ENCODE results near the gene CES4A. TPM values are rescaled to one million over a fixed set of nuclear protein-coding genes. Genes with fewer than 3 reads are reported as not detected.

CES4A gene
- total RNA-seq, 1 donor from 2014 or later, result 14.8 TPM

GRCh38 chr16:67027046-67027445, 38.7 kb downstream of the CES4A start:
- no peaks in the 10 kb centered on the region for H3K27me3 ChIP-seq (ENCODE audit: low read depth)
- H3K27ac ChIP-seq, result no peak overlapping the region
- H3K4me3 ChIP-seq, result no peak overlapping the region
- peaks cover 10% of the 10 kb centered on the region for H3K36me3 ChIP-seq
- DNase-seq, result no peak
- TF ChIP-seq CTCF (IDR thresholded peaks at IDR 0.05), result no peak
- no peak for ATAC-seq
- peaks cover 28% of the 10 kb centered on the region for H3K4me1 ChIP-seq
- intact Hi-C loops (cut with DNase I), result no loop called here
- H3K9me3 ChIP-seq, result no peaks in the 10 kb centered on the region

- H3K36me3 ChIP-seq, result peaks cover 21% of the 10 kb centered on the region
- no peaks in the 10 kb centered on the region for H3K9me3 ChIP-seq
- peak overlapping the region; percentile 96 for H3K4me3 ChIP-seq
- peak overlapping the region; percentile 99 for H3K27ac ChIP-seq
- no peak for DNase-seq
- TF ChIP-seq CTCF (IDR thresholded peaks at IDR 0.05), result no peak
- intact Hi-C loops (cut with DNase I), result no loop called here
- H3K27me3 ChIP-seq (ENCODE audit: low read depth), result no peaks in the 10 kb centered on the region
- peaks cover 34% of the 10 kb centered on the region for H3K4me1 ChIP-seq
- ATAC-seq, result no peak
Observed at GRCh38 chr16:67028167-67028695, 39.8 kb downstream of the CES4A start.

GRCh38 chr16:67028696-67029253, 40.4 kb downstream of the CES4A start, which contains the start of gene CBFB:
TSS of gene CBFB (plus strand) at chr16:67029149. CDS start at chr16:67029408, 259 bp downstream.
- intact Hi-C loops (cut with DNase I), result no loop called here
- no peaks in the 10 kb centered on the region for H3K27me3 ChIP-seq (ENCODE audit: low read depth)
- peak within 1 kb of the TSS; percentile 96 for H3K4me3 ChIP-seq
- H3K36me3 ChIP-seq, result peaks cover 21% of the 10 kb centered on the region
- DNase-seq (peak; percentile 95), ATAC-seq (peak; percentile 95 to 97)
- peaks cover 34% of the 10 kb centered on the region for H3K4me1 ChIP-seq
- TF ChIP-seq CTCF (IDR thresholded peaks at IDR 0.05), result no peak
- H3K9me3 ChIP-seq, result no peaks in the 10 kb centered on the region
- H3K27ac ChIP-seq, result peak within 1 kb of the TSS; percentile 99

GRCh38 chr16:67029254-67030096, 41.1 kb downstream of the CES4A start:
- intact Hi-C loops (cut with DNase I), result no loop called here
- Histone ChIP-seq H3K27ac (peak overlapping the region; percentile 99), H3K4me3 (peak overlapping the region; percentile 96), H3K27me3 (ENCODE audit: low read depth) (no peaks in the 10 kb centered on the region), H3K9me3 (no peaks in the 10 kb centered on the region), H3K4me1 (peaks cover 39% of the 10 kb centered on the region), H3K36me3 (peaks cover 21% of the 10 kb centered on the region)
- TF ChIP-seq CTCF (IDR thresholded peaks at IDR 0.05), result no peak
- ATAC-seq (peak; percentile 80 to 81), DNase-seq (peak; percentile 83)

GRCh38 chr16:67030221-67030962, 42.0 kb downstream of the CES4A start:
- H3K4me1 ChIP-seq, result peaks cover 49% of the 10 kb centered on the region
- H3K27ac ChIP-seq, result peak overlapping the region; percentile 99
- ATAC-seq (no peak), DNase-seq (no peak)
- TF ChIP-seq CTCF (IDR thresholded peaks at IDR 0.05), result no peak
- H3K27me3 ChIP-seq (ENCODE audit: low read depth), result no peaks in the 10 kb centered on the region
- peak overlapping the region; percentile 96 for H3K4me3 ChIP-seq
- H3K9me3 ChIP-seq, result no peaks in the 10 kb centered on the region
- peaks cover 27% of the 10 kb centered on the region for H3K36me3 ChIP-seq
- intact Hi-C loops (cut with DNase I), result no loop called here

Data from lower lobe of right lung (tissue), 2 donors.